Effector memory CD8-positive, alpha-beta T cell (primary cell): ENCODE measurements around the gene ADAMTS16.

ENCODE experiments used
- ATAC-seq: fragments of 150-1000 bp; cut with Tn5 transposase; replicated peaks from 2 replicates; pipeline ENCODE4 v1.10.0; 2021; ENCODE audit warnings: mild to moderate bottlenecking, moderate library complexity
- DNase-seq, 3 experiments: peaks; one replicate each; pipeline ENCODE4 v3.0.0; 2021
- H3K27ac Mint-ChIP-seq, 2 donors: one replicate each; pipeline ENCODE4 v1.8.0; 2022; ENCODE audit warnings: mild to moderate bottlenecking in 2 of 2, mixed read lengths in 2 of 2, moderate library complexity in 2 of 2
- H3K27me3 Mint-ChIP-seq, 2 donors: one replicate each; pipeline ENCODE4 v1.8.0; 2022; ENCODE audit warnings: mixed read lengths in 2 of 2
- H3K36me3 Mint-ChIP-seq: one replicate; pipeline ENCODE4 v1.8.0; 2022; ENCODE audit warnings: mild to moderate bottlenecking, moderate library complexity, mixed read lengths; ENCODE audit not compliant: insufficient read depth
- H3K4me1 Mint-ChIP-seq, 2 donors: one replicate each; pipeline ENCODE4 v1.8.0; 2022; ENCODE audit warnings: low read depth in 2 of 2, mixed read lengths in 2 of 2
- H3K4me3 Mint-ChIP-seq, 2 donors: one replicate each; pipeline ENCODE4 v1.8.0; 2022; ENCODE audit warnings: mild to moderate bottlenecking in 2 of 2, mixed read lengths in 2 of 2, moderate library complexity in 2 of 2
- H3K9me3 Mint-ChIP-seq, 2 donors: one replicate each; pipeline ENCODE4 v1.8.0; 2022; ENCODE audit warnings: mixed read lengths in 2 of 2

Gene ADAMTS16

DNA sequence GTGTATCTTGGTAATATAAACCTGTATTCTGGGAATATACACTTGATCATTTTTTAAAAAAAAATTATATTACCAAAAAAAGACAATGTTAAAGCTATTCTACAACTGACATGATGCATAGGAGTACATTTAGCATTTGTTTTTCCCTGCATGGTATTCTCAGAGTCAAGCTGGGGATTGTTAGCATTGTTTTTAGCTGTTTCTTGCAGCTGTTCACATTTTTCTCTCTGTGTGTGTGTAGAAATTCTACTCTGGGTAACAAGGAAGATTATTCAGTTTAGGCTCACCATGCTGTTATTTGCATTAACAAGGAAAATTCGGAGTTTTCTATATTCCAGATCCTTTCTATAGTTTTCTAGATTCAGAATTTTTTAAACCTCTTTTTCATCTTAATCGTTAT lies 62.2 kb downstream of the ADAMTS16 start:
- H3K27me3 Mint-ChIP-seq = no peaks in the 10 kb centered on the region
- no peak for ATAC-seq

DNA sequence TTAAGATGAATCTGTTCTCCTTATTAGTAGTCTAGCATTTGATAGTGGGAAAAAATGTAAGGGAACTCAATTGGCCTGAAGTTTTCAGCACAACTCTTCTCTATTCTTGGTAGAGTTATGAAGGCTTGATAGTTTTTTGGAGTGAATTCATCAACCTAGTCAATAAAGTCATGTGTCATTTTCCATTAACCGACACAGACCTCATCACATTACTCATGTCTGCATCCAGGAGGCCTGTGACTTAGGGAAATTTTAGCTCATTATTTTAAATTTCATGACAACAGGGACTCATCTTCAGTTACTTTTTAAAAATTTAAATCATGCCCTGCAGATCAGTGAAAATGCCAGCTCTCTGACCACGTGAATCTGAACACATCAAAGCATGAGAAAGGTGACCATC lies 63.3 kb downstream of the ADAMTS16 start:
- no peak for ATAC-seq
- Mint-ChIP-seq H3K36me3 (no peaks in the 10 kb centered on the region), H3K9me3 (no peaks in the 10 kb centered on the region), H3K4me1 (no peaks in the 10 kb centered on the region), H3K27me3 (no peaks in the 10 kb centered on the region), H3K27ac (no peak overlapping the region), H3K4me3 (no peak overlapping the region)
- no peak for DNase-seq

More for the DNA sequence above, 62.2 kb downstream of the ADAMTS16 start:
- Mint-ChIP-seq H3K9me3 (no peaks in the 10 kb centered on the region), H3K4me3 (no peak overlapping the region), H3K27ac (no peak overlapping the region), H3K4me1 (no peaks in the 10 kb centered on the region), H3K36me3 (no peaks in the 10 kb centered on the region)
- no peak for DNase-seq

DNA sequence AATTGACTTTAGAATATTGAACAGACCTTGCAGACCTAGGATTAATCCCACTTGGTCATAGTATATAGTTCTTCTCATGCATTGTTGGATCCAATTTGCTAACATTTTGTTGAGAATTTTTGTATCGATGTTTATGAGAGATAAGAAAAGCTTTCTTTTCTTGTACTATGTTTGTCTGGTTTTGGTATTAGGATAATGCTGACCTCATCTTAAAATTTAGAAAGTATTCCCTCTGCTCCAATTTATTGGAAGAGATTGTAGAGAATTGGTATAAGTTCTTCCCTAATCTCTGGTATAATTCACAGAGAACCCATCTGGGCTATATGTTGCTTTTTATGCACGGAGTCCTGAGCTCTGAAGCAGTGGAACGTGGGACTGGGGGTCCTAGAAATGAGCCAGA lies 67.7 kb downstream of the ADAMTS16 start:
- ATAC-seq (no peak), DNase-seq (no peak)
- Mint-ChIP-seq H3K27me3 (no peaks in the 10 kb centered on the region), H3K4me1 (no peaks in the 10 kb centered on the region), H3K4me3 (no peak overlapping the region), H3K27ac (no peak overlapping the region), H3K36me3 (no peaks in the 10 kb centered on the region), H3K9me3 (no peaks in the 10 kb centered on the region)

DNA sequence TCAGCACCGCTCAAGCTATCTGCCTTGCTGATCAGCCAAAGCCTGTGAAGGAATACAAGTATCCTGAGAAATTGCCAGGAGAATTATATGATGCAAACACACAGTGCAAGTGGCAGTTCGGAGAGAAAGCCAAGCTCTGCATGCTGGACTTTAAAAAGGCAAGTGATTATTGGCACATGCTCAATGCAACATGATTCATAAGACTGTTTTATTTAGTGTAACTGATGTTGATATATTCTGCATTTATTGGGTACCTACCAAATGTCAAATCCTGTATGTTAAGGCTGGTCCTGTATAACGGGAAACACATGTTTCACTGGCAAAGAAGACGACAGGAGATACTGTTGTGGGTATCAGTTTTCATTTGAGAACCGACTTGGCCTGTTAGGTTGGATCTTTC lies 69.0 kb downstream of the ADAMTS16 start:
- ATAC-seq = no peak
- Mint-ChIP-seq H3K27me3 (no peaks in the 10 kb centered on the region), H3K4me1 (no peaks in the 10 kb centered on the region), H3K27ac (no peak overlapping the region), H3K36me3 (no peaks in the 10 kb centered on the region), H3K9me3 (no peaks in the 10 kb centered on the region), H3K4me3 (no peak overlapping the region)
- no peak for DNase-seq

DNA sequence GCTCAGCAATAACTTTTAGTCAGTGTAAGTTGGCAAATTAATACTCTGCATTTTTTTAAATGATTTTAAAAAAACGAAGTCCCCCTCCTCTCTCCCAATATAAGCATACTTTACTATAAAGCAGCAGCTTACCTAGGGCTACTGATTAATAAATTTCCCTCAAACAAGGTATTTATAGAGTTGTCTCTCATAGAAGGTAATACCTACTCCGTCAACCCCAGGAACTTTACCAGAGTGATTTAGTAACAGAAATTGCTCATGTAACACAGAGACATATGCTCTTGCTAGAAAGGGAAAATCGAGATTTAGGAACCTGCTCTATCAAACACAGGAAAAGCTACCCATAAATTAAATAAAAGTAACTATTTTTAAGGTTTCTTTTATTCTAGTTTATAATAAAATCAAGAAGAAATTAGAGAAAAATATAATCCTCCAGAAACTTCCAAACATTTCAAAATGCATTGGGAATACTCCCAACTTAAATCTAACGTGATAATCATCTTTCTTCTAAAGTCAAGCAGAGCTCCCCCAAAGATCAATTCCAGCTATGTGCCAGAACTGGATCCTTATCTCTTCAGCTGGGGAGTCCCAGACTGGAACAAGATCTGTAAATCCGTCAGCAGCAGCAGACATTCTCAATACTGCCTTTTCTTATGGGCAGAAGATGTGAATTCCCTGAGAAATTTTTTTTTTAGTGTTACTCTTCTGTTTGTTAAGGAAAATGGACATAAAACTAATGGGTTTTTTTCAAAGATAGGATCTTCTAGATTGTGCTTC lies 69.6 kb downstream of the ADAMTS16 start:
- no peak for DNase-seq
- Mint-ChIP-seq H3K4me3 (no peak overlapping the region), H3K9me3 (no peaks in the 10 kb centered on the region), H3K27ac (no peak overlapping the region), H3K4me1 (no peaks in the 10 kb centered on the region), H3K36me3 (no peaks in the 10 kb centered on the region), H3K27me3 (no peaks in the 10 kb centered on the region)
- ATAC-seq = no peak

DNA sequence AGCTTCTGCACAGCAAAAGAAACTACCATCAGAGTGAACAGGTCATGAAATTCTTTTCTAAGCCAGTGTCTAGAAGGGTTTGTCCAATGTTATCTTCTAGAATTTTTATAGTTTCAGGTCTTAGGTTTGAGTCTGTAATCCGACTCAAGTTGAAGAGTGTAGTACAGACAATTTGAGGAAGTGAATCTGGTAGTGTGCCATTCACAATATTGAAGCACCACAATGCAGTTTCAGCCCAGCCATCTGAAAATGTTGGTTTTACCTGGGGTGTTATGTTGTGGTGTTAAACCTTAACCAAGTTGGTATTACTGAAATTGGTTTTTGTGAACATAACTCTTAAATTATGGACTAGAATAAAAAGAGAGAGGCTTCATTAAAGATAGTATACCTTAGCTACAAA lies 77.2 kb downstream of the ADAMTS16 start:
- H3K27me3 Mint-ChIP-seq = no peaks in the 10 kb centered on the region
- DNase-seq (no peak), ATAC-seq (no peak)
- H3K27ac Mint-ChIP-seq = no peak overlapping the region
- H3K4me3 Mint-ChIP-seq = no peak overlapping the region
- H3K9me3 Mint-ChIP-seq = peaks cover 0 to 2% of the 10 kb centered on the region in 2 donors
- H3K4me1 Mint-ChIP-seq = no peaks in the 10 kb centered on the region
- no peaks in the 10 kb centered on the region for H3K36me3 Mint-ChIP-seq

DNA sequence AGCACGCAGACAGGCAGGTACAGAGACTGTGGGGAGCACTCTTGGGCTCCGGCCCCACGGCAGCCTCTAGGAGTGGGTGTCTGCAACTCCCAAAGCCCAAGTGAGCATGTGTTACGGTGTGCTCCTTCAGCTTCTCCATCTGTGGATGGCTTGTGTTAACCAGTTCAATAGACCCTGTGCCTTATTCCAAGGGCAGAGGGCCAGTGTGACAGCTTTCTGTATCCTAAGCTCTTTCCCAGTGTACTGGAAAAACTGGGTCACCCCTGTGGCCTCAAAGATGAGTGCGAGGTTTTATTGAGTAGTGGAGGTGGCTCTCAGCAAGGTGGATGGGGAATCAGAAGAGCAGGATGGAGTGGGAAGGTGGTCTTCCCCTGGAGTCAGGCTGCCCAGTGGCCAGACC lies 78.3 kb downstream of the ADAMTS16 start:
- Mint-ChIP-seq H3K4me3 (no peak overlapping the region), H3K36me3 (no peaks in the 10 kb centered on the region), H3K27ac (no peak overlapping the region), H3K9me3 (peaks cover 0 to 2% of the 10 kb centered on the region in 2 donors), H3K27me3 (no peaks in the 10 kb centered on the region), H3K4me1 (no peaks in the 10 kb centered on the region)
- DNase-seq = no peak
- ATAC-seq = no peak

DNA sequence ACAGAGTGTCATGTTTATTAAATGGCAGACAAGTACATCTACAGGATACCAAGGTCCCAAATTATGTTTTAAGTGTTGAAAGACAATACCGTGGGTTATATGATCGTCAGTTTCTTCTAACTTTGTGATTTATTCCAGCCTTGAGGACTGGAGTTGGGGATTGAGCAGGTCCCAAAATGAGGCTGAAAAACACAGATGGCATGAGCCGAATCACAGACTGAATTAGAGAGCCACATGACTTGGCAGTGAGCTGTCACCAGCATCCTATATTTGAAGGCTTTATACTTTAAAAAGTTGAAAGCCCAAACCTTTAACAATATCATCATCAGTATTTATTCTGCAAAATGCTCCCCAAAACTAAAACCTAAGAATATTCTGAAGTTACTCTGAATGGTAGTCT lies 79.4 kb downstream of the ADAMTS16 start:
- Mint-ChIP-seq H3K27me3 (no peaks in the 10 kb centered on the region), H3K4me1 (no peaks in the 10 kb centered on the region)
- no peak for ATAC-seq

DNA sequence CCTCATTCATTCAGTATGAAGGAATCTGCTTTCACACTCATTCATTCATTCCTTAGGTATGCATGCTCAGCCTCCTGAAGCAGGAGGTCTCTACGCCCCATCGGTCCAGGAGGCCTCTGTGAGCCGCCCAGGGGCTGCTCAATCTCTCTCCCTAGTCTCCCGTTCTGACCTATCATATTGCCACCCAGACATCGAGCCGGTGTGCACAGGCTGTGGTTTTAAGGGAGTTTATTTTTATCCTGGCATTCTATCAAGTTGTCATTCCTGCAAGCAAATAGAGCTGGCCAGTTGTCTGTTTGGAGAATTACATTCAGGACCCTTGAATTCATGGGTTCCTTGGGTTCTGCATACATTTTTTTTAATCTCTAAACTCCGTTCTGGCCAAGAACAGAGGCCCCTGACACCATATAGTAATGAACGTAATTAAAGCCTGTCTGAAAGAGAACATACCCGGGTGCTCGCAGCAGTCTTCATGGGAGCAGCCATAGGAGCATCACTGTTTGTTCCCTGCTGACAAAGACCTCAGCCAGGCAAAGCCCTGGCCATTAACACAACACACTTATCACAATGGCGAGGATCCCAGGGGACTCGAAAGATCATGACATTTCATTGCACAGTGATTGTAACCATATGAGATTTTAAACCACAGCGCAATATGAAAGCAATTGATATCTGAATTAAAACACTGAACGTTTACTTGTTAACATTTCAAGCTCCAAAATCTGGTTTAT lies 80.9 kb downstream of the ADAMTS16 start:
- peaks cover 0 to 2% of the 10 kb centered on the region in 2 donors for H3K9me3 Mint-ChIP-seq
- ATAC-seq (no peak), DNase-seq (no peak)
- no peaks in the 10 kb centered on the region for H3K4me1 Mint-ChIP-seq
- no peaks in the 10 kb centered on the region for H3K36me3 Mint-ChIP-seq
- H3K4me3 Mint-ChIP-seq = no peak overlapping the region
- no peaks in the 10 kb centered on the region for H3K27me3 Mint-ChIP-seq
- no peak overlapping the region for H3K27ac Mint-ChIP-seq

More for the DNA sequence above, 79.4 kb downstream of the ADAMTS16 start:
- Mint-ChIP-seq H3K9me3 (peaks cover 0 to 2% of the 10 kb centered on the region in 2 donors), H3K27ac (no peak overlapping the region), H3K4me3 (no peak overlapping the region), H3K36me3 (no peaks in the 10 kb centered on the region)
- no peak for DNase-seq

DNA sequence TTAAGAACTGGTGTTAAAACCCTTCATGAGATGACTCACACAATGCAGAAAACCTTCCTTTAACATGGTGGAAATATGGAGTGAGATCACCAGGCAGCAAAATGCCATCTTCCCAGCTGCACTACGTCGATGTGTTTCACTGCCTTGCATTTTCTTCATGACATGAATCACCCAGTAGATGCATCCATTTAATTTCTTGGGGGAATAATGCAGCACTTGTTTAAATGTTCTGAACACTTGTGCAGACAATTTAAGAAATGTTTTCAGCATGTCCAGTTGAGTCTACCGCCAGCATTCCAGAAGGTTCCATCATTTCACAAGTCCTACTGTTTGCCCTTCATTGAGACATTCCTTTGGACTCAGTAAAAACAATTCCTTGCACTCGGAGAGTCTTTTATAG lies 81.6 kb downstream of the ADAMTS16 start:
- Mint-ChIP-seq H3K27me3 (no peaks in the 10 kb centered on the region), H3K9me3 (peaks cover 0 to 2% of the 10 kb centered on the region in 2 donors), H3K4me3 (no peak overlapping the region), H3K4me1 (no peaks in the 10 kb centered on the region), H3K27ac (no peak overlapping the region), H3K36me3 (no peaks in the 10 kb centered on the region)
- ATAC-seq (no peak), DNase-seq (no peak)

DNA sequence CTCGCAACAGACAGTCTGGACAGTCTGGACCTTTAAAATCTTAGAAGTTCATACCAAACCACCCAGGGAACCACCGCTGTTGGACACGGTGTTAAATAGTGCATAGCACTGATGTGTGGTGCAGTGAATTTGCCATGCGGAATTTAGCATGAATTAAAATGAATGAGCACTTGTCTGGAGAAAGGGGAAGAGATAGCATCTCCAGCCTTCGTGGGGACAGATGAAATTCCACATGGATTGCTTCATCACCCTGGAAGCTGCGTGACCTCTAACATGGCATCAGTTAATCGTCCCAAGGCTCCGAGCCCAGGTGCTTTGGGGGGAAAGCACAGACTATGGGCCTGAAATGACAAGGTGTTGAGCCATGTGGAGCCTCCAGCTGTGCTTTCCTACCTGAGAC lies 91.4 kb downstream of the ADAMTS16 start:
- Mint-ChIP-seq H3K36me3 (no peaks in the 10 kb centered on the region), H3K9me3 (no peaks in the 10 kb centered on the region), H3K27ac (no peak overlapping the region), H3K27me3 (no peaks in the 10 kb centered on the region), H3K4me3 (no peak overlapping the region), H3K4me1 (no peaks in the 10 kb centered on the region)
- no peak for ATAC-seq
- no peak for DNase-seq

DNA sequence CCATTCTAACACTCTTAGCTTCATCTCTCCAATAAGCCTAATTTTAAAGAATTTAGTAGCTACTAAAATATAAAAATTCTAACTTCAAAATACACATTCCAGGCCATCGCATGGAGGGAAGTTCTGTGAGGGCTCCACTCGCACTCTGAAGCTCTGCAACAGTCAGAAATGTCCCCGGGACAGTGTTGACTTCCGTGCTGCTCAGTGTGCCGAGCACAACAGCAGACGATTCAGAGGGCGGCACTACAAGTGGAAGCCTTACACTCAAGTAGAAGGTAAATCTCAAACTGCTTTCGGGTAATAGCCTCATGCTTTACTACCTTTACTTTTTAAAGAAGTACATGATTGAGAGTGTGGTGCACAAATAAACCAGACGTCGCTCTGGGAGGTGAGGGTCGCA lies 94.8 kb downstream of the ADAMTS16 start:
- Mint-ChIP-seq H3K4me1 (no peaks in the 10 kb centered on the region), H3K9me3 (peaks cover 0 to 8% of the 10 kb centered on the region in 2 donors), H3K27ac (no peak overlapping the region), H3K27me3 (no peaks in the 10 kb centered on the region), H3K4me3 (no peak overlapping the region), H3K36me3 (no peaks in the 10 kb centered on the region)
- DNase-seq (no peak), ATAC-seq (no peak)

DNA sequence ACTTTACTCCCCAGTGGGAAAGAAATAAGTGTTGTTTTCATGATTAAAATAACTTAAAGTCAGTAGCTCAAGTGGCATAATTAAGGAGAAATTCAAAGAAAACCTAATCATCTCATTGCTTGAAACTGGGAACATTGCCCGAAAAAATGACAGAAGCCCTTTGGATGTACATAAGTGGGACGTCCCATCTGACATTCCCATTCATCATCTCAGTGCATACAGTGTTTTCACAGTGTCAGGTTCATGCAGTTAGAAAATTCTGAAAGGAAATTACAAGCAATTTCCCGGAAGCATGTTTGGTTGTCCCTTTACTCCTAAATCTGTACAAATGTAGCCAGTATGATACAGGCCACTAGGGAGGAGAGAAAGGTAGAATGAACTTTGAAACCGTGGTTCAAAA lies 95.6 kb downstream of the ADAMTS16 start:
- Mint-ChIP-seq H3K27ac (no peak overlapping the region), H3K36me3 (no peaks in the 10 kb centered on the region), H3K27me3 (no peaks in the 10 kb centered on the region), H3K9me3 (peaks cover 0 to 12% of the 10 kb centered on the region in 2 donors), H3K4me3 (no peak overlapping the region), H3K4me1 (no peaks in the 10 kb centered on the region)
- no peak for DNase-seq
- ATAC-seq = no peak

DNA sequence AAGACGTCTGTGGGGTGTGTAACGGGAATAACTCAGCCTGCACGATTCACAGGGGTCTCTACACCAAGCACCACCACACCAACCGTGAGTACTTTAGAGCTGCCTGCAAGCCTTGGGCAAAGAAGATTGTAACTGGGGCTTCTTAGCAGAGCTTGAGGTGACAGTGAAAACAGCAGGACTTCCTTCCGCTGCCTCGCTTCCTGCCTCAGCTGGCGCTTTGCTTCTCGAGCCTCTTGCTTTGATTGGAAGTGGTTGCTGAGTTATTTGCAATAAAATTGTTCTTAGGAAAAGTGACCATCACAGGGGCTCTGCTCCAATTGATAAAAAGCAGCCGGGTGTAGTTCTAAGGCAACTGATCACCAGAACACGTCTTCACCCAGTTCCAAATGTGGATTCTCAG lies 99.1 kb downstream of the ADAMTS16 start:
- no peaks in the 10 kb centered on the region for H3K4me1 Mint-ChIP-seq
- H3K4me3 Mint-ChIP-seq = no peak overlapping the region
- peaks cover 0 to under 1% of the 10 kb centered on the region in 2 donors for H3K27me3 Mint-ChIP-seq
- no peak for ATAC-seq
- H3K36me3 Mint-ChIP-seq = no peaks in the 10 kb centered on the region
- H3K9me3 Mint-ChIP-seq = peaks cover 0 to 21% of the 10 kb centered on the region in 2 donors
- H3K27ac Mint-ChIP-seq = no peak overlapping the region
- no peak for DNase-seq
